Immature natural killer cell (primary cell): ENCODE data around the gene GPHN. TPM values are rescaled to one million over a fixed set of nuclear protein-coding genes. Genes with fewer than 3 reads are reported as not detected.

Experiments used
- DNase-seq, 3 donors: peaks; one replicate each; pipeline ENCODE4 v3.0.0; 2022; ENCODE audit warnings: mixed read lengths in 1 of 3
- H3K27ac Mint-ChIP-seq, 6 donors: one replicate each; pipeline ENCODE4 v1.8.0; 2020; ENCODE audit warnings: mixed read lengths in 6 of 6, mild to moderate bottlenecking in 5 of 6, inconsistent platforms in 4 of 6, moderate library complexity in 3 of 6
- H3K27me3 Mint-ChIP-seq, 3 donors: one replicate each; pipeline ENCODE4 v1.8.0; 2020 to 2021; ENCODE audit warnings: low read depth in 3 of 3, mild to moderate bottlenecking in 3 of 3, mixed read lengths in 3 of 3, moderate library complexity in 3 of 3, inconsistent platforms in 1 of 3
- H3K36me3 Mint-ChIP-seq, 3 donors: one replicate each; pipeline ENCODE4 v1.8.0; 2020; ENCODE audit warnings: mixed read lengths in 3 of 3, inconsistent platforms in 2 of 3, mild to moderate bottlenecking in 2 of 3
- H3K4me1 Mint-ChIP-seq, 2 donors: one replicate each; pipeline ENCODE4 v1.8.0; 2020; ENCODE audit warnings: inconsistent platforms in 2 of 2, mild to moderate bottlenecking in 2 of 2, mixed read lengths in 2 of 2, moderate library complexity in 1 of 2
- H3K4me3 Mint-ChIP-seq, 5 donors: one replicate each; pipeline ENCODE4 v1.8.0; 2020; ENCODE audit warnings: mild to moderate bottlenecking in 5 of 5, mixed read lengths in 5 of 5, inconsistent platforms in 3 of 5, moderate library complexity in 3 of 5
- H3K9me3 Mint-ChIP-seq, 6 donors: one replicate each; pipeline ENCODE4 v1.8.0; 2020; ENCODE audit warnings: mild to moderate bottlenecking in 6 of 6, mixed read lengths in 6 of 6, inconsistent platforms in 4 of 6, moderate library complexity in 3 of 6
- polyA plus RNA-seq, 3 donors: library from polyadenylated mRNA; unstranded; fragments of 300-500 nt; fragmentation: Illumina TruSeq; gene quantifications; one replicate each; pipeline ENCODE4 v1.2.3, GENCODE V29; 2021

GPHN gene
- polyA plus RNA-seq, 3 donors from 2014 or later: 2.1 to 4.4 TPM; not detected in 1

- H3K4me1 Mint-ChIP-seq: peaks cover 0 to 2% of the 10 kb centered on the region in 2 donors
- H3K4me3 Mint-ChIP-seq: no peak overlapping the region
- no peak for DNase-seq
- H3K27me3 Mint-ChIP-seq: peaks cover 0 to 2% (median 0%) of the 10 kb centered on the region in 3 donors
- H3K9me3 Mint-ChIP-seq: no peaks in the 10 kb centered on the region
- H3K36me3 Mint-ChIP-seq: peaks cover 0 to 10% (median 5%) of the 10 kb centered on the region in 3 donors
- H3K27ac Mint-ChIP-seq: no peak overlapping the region
Observed at GRCh38 chr14:67186172-67186768, 678.3 kb downstream of the GPHN start.

- Mint-ChIP-seq H3K27ac (no peak overlapping the region), H3K4me1 (peaks cover 0 to 2% of the 10 kb centered on the region in 2 donors), H3K36me3 (peaks cover 0 to 5% (median 4%) of the 10 kb centered on the region in 3 donors), H3K4me3 (no peak overlapping the region), H3K27me3 (peaks cover 0 to 2% (median 2%) of the 10 kb centered on the region in 3 donors), H3K9me3 (no peaks in the 10 kb centered on the region)
- DNase-seq: no peak
Observed at GRCh38 chr14:67186789-67187584, 679.0 kb downstream of the GPHN start.

GRCh38 chr14:67187826-67188225, 679.9 kb downstream of the GPHN start:
- Mint-ChIP-seq H3K9me3 (no peaks in the 10 kb centered on the region), H3K36me3 (no peaks in the 10 kb centered on the region), H3K27ac (no peak overlapping the region), H3K27me3 (peaks cover 0 to 2% (median 2%) of the 10 kb centered on the region in 3 donors), H3K4me3 (no peak overlapping the region), H3K4me1 (peaks cover 0 to 2% of the 10 kb centered on the region in 2 donors)
- DNase-seq: no peak

DNA sequence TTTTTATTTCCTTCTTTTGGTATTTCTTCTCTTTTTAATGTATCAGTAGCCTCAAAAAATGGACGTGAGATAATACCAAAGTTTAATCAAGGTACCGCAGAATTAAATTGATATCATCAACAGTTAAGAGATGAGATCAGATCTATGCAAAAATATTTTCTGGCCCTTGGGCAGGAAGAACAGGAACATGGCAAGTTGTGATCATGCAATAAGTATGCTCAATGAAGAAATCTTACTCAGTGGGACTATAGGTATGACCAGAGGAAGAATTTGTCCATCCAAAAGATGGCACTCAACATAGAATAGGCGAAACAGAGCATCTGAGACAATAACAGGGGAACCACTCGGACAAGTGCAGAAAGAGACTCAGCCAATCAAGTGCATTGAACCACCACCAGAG, 680.4 kb downstream of the GPHN start:
- Mint-ChIP-seq H3K4me1 (peaks cover 0 to 2% of the 10 kb centered on the region in 2 donors), H3K4me3 (no peak overlapping the region), H3K9me3 (no peaks in the 10 kb centered on the region), H3K36me3 (no peaks in the 10 kb centered on the region), H3K27me3 (peaks cover 0 to 2% (median 2%) of the 10 kb centered on the region in 3 donors), H3K27ac (no peak overlapping the region)
- DNase-seq: no peak

GRCh38 chr14:67191768-67192290, 683.9 kb downstream of the GPHN start:
- Mint-ChIP-seq H3K9me3 (no peaks in the 10 kb centered on the region), H3K4me1 (peaks cover 2 to 6% of the 10 kb centered on the region in 2 donors), H3K36me3 (no peaks in the 10 kb centered on the region), H3K4me3 (no peak overlapping the region), H3K27me3 (peaks cover 0 to 2% (median 2%) of the 10 kb centered on the region in 3 donors), H3K27ac (no peak overlapping the region)
- no peak for DNase-seq

DNA sequence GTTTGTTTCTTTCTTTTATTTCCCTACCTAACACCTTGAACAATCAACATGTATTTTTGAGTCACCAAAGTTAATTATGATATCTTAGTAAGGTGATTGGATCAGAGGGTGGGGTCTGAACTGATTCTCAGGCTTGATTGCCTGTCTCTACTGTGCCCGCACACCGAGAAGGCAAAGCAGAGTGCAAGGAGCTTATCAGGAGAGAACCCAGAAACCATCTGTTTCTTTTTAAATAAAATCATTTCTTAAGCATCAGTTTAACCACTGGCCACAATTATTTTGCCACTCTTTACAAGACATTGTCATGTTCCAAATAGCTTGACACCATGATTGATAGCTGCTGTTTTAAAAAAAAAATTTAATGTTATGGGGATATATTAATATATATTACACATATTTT, 684.4 kb downstream of the GPHN start:
- Mint-ChIP-seq H3K27ac (no peak overlapping the region), H3K4me1 (peaks cover 2 to 10% of the 10 kb centered on the region in 2 donors)

DNA sequence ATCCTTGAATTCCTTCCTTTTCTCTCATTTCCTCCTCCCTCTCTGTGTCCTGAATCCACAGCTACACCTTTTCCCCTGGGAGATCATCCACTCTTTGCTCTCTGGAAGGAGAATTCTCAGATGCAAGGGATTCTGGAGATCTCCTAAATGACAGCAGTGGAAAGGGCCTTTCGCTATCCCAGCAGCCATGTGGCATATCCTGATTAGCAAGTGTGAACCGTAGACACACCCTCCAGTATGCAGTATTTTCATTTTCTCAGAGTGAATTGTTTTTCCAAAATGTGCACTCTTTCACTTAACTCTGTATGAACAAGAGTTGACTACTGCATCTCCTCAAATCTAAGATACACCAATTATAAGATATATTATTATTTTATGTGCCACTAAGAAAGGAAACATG, 687.3 kb downstream of the GPHN start:
- peaks cover 2 to 3% (median 3%) of the 10 kb centered on the region in 3 donors for H3K27me3 Mint-ChIP-seq
- no peaks in the 10 kb centered on the region for H3K36me3 Mint-ChIP-seq
- no peak overlapping the region for H3K4me3 Mint-ChIP-seq
- no peak overlapping the region for H3K27ac Mint-ChIP-seq
- no peaks in the 10 kb centered on the region for H3K9me3 Mint-ChIP-seq
- DNase-seq: no peak
- H3K4me1 Mint-ChIP-seq: peaks cover 0 to 13% of the 10 kb centered on the region in 2 donors

More for the DNA sequence above, 684.4 kb downstream of the GPHN start:
- H3K4me3 Mint-ChIP-seq: no peak overlapping the region
- DNase-seq: no peak
- no peaks in the 10 kb centered on the region for H3K36me3 Mint-ChIP-seq
- H3K27me3 Mint-ChIP-seq: peaks cover 0 to 2% (median 2%) of the 10 kb centered on the region in 3 donors
- H3K9me3 Mint-ChIP-seq: no peaks in the 10 kb centered on the region

- no peak for DNase-seq
- H3K4me1 Mint-ChIP-seq: peaks cover 0 to 13% of the 10 kb centered on the region in 2 donors
- no peaks in the 10 kb centered on the region for H3K9me3 Mint-ChIP-seq
- no peaks in the 10 kb centered on the region for H3K36me3 Mint-ChIP-seq
- H3K27me3 Mint-ChIP-seq: peaks cover 3 to 6% (median 3%) of the 10 kb centered on the region in 3 donors
- H3K4me3 Mint-ChIP-seq: no peak overlapping the region
- H3K27ac Mint-ChIP-seq: no peak overlapping the region
Observed at GRCh38 chr14:67199016-67199415, 691.1 kb downstream of the GPHN start.

- Mint-ChIP-seq H3K27ac (no peak overlapping the region), H3K27me3 (peaks cover 2 to 8% (median 4%) of the 10 kb centered on the region in 3 donors), H3K36me3 (no peaks in the 10 kb centered on the region), H3K9me3 (peaks cover 0 to 1% (median 0%) of the 10 kb centered on the region in 6 donors), H3K4me3 (no peak overlapping the region), H3K4me1 (no peaks in the 10 kb centered on the region)
- no peak for DNase-seq
Observed at GRCh38 chr14:67207810-67208209, 699.9 kb downstream of the GPHN start.

DNA sequence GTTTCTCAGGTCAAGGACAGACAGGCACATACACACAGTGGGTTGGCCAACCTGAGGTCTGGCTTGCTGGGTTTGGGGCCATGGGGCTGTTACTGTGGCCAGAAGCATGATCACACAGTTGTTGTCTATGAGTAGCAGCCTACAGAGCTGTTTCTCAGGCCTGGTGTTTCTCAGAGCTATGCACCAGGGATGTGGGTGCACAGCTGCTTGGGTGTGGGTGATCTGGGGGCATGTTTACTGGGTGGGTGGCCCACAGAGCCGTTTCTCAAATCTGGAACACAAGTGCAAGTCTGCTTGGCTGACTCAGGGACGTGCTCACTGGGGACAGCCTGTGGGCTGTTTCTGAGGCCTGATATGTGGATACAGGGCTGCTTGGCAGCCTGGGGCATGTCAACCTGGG, 710.2 kb downstream of the GPHN start:
- H3K27me3 Mint-ChIP-seq: peaks cover 0 to 3% (median 1%) of the 10 kb centered on the region in 3 donors

GRCh38 chr14:67221248-67221981, 713.5 kb downstream of the GPHN start:
- no peak overlapping the region for H3K27ac Mint-ChIP-seq
- H3K4me1 Mint-ChIP-seq: no peaks in the 10 kb centered on the region
- no peak overlapping the region for H3K4me3 Mint-ChIP-seq
- H3K36me3 Mint-ChIP-seq: no peaks in the 10 kb centered on the region
- H3K27me3 Mint-ChIP-seq: peaks cover 4 to 7% (median 4%) of the 10 kb centered on the region in 3 donors
- H3K9me3 Mint-ChIP-seq: no peaks in the 10 kb centered on the region
- no peak for DNase-seq

More for the DNA sequence above, 710.2 kb downstream of the GPHN start:
- Mint-ChIP-seq H3K4me1 (no peaks in the 10 kb centered on the region), H3K27ac (no peak overlapping the region), H3K36me3 (no peaks in the 10 kb centered on the region), H3K4me3 (no peak overlapping the region), H3K9me3 (no peaks in the 10 kb centered on the region)
- DNase-seq: no peak

DNA sequence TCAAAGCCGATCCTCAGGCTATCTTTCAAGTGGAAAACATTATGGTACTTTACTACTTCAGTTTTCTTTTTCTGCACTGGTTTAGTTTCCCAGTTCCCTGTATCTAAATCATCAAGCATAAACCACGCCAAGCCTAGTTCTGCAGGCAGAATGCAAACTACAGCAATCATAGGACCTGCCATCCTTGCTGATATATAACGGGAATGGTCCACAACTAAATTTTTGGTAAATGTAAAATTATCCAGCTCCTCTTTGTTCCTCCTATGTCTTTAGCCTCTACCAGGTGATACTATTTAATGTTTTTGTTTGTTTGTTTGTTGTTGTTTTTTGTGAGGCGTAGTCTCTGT, 714.0 kb downstream of the GPHN start:
- Mint-ChIP-seq H3K27ac (no peak overlapping the region), H3K4me3 (no peak overlapping the region), H3K9me3 (no peaks in the 10 kb centered on the region), H3K36me3 (no peaks in the 10 kb centered on the region), H3K4me1 (no peaks in the 10 kb centered on the region), H3K27me3 (peaks cover 4 to 7% (median 6%) of the 10 kb centered on the region in 3 donors)
- DNase-seq: no peak

- H3K9me3 Mint-ChIP-seq: no peaks in the 10 kb centered on the region
- no peaks in the 10 kb centered on the region for H3K36me3 Mint-ChIP-seq
- peaks cover 1 to 7% (median 6%) of the 10 kb centered on the region in 3 donors for H3K27me3 Mint-ChIP-seq
- H3K4me1 Mint-ChIP-seq: no peaks in the 10 kb centered on the region
- no peak for DNase-seq
- no peak overlapping the region for H3K4me3 Mint-ChIP-seq
- H3K27ac Mint-ChIP-seq: no peak overlapping the region
Observed at GRCh38 chr14:67225523-67225922, 717.6 kb downstream of the GPHN start.
